GM12892 (cell line): ENCODE measurements around the gene LCN15.

Experiments
- POLR2A ChIP-seq: IDR thresholded peaks from 2 replicates; pipeline ENCODE4 v1.6.1; 2011; ENCODE audit warnings: low read depth, low read length, control low read depth
- TAF1 ChIP-seq: IDR thresholded peaks from 2 replicates; pipeline ENCODE4 v1.6.1; 2011; ENCODE audit warnings: low read depth, mild to moderate bottlenecking, control low read depth, low read length, borderline replicate concordance

DNA sequence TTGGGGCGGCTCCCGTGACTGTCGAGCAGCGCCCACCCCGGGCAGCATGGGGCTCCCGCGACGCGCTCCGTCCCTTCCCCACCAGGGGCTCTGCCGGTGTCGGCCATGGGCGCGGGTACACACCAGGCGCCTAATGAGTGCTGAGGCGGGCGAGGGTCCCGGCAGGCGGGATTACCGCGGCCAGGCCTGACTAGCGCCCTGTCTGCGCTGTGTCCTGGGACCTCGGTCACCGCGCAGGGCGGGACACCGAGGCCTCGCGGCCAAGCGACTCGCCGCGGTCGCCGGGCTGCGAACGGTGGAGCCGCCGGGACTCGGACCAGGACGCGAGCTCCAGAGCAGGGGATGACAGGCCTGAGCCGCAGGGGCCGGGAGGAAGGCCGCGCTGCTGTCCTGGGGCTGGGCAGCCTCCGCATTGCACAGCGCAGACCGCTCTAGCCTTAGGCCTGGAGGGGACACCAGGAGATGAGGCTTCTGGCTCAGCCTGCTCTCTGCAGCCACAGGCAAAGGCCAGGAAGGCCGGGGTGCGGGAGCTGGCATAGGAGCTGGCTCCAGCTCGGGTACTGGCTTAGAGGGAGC lies 35.7 kb downstream of the LCN15 start:
- TF ChIP-seq POLR2A (no peak), TAF1 (no peak)
